NCI-H524 treated with DMSO at 0.1 percent for 48 hours (cell line): ENCODE data around the gene FN3KRP.
A peak's percentile ranks its signal among the peaks of the same experiment; 100 is the strongest.

Source experiments
- DNase-seq: peaks from one replicate; lab custom pipeline; 2025; lab: John Stamatoyannopoulos, UW

Gene FN3KRP

DNA sequence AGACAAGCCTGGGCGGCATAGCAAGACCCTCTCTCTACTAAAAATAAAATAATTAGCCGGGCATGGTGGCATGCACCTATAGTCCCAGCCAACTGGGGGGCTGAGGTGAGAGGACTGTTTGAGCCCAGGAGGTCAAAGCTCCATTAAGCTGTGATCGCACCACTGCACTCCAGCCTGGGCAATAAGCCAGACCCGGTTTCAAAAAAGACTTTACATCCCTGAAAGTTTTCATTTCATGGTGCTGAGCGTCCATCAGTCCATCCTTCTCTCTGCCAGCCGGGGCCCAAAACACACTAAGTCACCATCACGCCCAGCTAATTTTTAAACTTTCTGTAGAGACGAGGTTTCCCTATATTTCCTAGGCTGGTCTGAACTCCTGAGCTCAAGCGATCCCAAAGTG, 28.6 kb upstream of the FN3KRP start:
- DNase-seq = no peak

DNA sequence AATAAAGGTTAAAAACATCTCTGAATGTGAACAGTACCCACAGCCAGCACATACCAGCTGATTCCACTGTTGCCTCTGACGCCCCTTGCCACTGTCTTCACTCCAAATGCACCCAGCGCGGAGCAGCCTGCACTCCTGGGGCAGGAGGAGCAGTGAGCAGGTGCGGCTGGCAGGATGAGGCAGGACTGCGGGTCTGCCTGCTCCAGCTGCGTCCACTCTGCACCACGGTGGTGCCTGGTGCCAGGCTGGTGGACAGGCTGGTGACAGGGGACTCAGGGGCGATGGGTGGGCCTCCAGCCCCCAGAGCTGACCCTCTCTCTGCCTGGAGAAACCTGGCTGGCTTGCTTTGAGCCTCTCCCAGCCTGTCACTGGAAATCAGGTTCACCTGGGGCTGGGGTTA, 27.4 kb upstream of the FN3KRP start:
- no peak for DNase-seq

DNA sequence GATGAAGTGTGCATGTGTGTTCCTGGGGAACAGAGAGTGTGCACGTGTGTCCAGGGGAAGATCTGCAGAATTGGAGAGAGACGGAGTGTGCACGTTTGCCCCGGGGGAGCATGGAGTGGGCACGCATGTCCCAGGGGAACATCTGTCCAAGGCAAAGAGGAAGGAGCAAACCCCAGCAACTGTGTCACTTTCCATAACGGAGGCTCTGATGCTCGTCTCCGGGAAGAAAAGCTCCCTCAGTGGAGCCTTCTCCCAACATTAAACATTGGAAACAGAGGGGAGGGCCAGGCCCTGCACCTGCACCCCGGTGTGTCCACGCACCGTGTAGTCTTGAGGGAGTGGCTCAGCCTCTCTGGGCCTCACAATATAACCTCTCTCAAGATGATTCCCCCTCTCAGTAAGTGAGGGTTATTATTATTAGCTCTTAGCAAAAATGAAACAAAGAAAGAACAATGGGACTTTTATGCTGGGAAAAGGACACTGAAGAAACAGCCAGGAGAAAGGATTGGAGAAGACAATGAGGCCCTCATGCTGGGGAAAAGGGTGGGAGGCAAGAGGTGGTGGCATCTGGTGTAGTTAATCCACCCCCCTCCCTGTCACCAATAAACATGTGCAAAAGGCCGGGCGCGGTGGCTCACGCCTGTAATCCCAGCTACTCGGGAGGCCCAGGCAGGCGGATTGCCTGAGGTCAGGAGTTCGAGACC, 25.6 kb upstream of the FN3KRP start:
- no peak for DNase-seq

DNA sequence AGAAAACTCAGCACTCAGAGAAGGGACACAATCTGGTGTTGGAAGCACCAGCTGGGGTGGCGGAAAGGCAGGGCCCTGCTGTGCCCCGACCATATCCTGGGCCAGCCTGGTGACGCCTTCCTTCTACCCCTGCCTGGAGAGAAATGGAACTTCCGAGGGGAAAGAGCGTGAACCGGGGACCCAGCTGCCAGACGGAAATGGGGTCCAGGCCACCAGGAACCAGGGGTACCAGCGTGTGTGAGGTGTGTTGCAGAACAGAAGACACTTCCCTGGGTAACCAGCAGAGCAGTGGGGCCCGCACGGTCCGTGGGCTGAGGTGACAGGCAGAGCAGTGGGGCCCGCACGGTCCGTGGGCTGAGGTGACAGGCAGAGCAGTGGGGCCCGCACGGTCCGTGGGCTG, 24.8 kb upstream of the FN3KRP start:
- no peak for DNase-seq

GRCh38 chr17:82692268-82692667, 24.2 kb upstream of the FN3KRP start:
- DNase-seq = no peak

DNA sequence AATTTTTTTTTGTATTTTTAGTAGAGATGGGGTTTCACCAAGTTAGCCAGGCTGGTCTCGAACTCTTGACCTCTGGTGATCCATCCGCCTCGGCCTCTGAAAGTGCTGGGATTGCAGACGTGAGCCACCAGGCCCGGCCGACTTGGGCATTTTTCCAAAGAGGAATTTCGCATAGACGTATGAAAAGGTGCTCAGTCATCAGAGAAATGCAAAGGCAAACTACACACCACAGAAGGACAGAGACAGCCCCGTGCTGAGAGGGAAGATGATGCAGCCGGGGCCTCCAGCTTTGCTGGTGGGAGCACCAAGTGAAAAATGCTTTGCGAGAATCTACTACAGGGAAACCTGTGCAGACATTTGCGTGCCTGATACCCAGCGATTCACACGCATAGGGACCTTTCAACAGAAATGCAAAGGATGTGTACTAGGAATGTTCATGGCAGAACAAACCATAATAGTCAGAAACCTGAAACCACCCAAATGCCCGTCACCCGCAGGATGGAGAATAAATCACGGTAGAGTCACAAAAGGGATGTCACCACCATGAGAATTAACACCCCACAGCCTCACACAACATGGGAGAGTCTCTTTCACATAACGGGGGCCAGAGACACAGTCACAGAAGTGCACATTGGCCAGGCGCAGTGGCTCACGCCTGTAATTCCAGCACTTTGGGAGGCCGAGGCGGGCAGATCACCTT, 23.2 kb upstream of the FN3KRP start:
- no peak for DNase-seq

DNA sequence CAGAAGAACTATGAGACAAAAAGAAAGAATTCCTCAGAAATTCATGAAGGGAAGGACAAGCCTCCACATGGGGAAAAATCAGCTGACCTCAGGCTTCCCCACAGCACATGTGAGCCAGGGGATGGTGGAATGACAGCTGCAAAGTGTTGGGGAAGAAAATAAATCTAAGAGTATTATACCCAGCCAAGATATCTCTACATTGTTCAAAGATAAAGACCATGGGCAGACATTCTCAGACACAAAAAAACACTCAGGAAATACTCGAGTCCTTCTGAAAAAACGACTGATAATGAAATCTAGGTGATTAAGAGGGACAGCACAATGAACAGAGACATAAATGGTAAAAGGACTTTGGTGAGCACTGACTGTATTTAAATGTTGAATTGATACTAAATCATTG, 21.9 kb upstream of the FN3KRP start:
- DNase-seq = no peak

DNA sequence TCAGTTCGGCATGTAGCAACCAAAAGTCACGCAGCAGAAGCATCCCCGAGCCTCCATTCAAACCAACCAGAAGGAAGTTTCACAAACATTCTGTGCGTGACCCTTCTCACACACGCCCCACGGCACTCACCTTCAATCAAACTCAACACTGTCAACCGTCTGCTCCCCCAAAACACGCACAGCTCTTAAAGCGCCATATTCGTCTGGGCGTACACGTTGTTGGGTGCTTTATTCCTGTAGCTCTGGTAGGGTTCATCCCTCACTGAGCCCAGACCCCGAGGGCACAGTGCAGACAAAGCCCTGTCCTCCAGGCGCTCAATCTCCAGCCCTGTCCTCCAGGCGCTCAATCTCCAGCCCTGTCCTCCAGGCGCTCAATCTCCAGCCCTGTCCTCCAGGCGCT, 20.2 kb upstream of the FN3KRP start:
- no peak for DNase-seq

GRCh38 chr17:82696916-82697807, 19.3 kb upstream of the FN3KRP start:
- no peak for DNase-seq

DNA sequence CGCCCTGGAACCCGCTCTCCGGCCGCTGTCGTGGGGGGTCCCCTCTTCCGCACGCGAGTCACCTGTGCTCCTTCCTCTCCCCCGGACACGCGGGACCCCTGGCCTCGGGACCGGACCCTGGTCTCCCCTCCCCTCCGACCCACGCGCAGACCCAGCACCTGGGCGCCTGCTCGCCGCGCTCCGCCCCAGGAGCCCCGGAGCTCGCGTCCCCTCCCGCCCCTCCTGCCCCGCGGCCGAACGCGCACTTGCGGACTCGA, 18.8 kb upstream of the FN3KRP start:
- DNase-seq = no peak

DNA sequence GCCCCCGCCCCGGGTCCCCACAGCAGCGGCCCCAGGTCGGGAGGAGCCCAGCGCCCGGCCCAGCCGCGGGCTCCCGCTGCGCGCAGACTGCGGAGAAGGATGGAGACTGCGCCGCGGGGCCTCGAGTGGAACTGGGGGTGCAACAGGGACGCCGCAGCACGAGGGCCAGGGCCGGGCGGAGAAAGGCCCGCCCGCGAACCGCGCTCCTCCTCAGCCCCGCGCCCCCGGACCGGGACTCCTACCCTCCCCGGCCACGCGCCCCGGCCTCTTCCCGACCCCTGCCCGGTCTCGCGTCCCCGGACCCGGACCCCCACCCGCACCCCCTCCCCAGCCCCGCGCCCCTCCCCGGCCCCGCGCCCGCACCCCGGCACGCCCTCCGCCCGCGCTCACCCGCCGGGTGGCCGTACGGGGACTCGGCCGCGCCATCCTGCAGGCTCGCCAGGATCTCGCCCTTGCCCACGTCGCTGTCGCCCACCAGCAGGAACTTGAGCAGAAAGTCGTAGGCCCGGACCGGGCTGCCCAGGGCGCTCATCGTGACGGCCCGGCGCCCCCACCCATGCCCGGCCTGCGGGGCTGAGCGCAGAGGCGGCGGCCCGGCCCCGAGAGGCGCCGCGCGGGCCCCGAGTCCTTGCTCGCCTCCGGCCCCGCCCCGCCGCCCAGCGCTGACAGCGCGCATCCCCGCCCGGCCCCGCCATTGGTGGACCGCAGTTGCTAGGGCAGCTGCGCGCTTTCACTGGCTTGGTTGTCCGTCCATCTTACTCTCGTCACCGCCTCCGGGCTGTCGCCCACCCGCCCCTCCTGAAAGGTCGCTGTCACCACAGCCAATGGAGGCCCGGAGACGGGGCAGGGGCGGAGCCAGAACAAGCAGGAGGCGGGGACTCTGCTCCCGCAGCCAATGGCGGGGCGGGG, 18.2 kb upstream of the FN3KRP start, which contains the start of gene RAB40B:
Gene RAB40B (minus strand): TSS at position 634 of the 909 bp plus-strand sequence. CDS start 102 bp downstream, at position 532.
- DNase-seq = peak; percentile 58

DNA sequence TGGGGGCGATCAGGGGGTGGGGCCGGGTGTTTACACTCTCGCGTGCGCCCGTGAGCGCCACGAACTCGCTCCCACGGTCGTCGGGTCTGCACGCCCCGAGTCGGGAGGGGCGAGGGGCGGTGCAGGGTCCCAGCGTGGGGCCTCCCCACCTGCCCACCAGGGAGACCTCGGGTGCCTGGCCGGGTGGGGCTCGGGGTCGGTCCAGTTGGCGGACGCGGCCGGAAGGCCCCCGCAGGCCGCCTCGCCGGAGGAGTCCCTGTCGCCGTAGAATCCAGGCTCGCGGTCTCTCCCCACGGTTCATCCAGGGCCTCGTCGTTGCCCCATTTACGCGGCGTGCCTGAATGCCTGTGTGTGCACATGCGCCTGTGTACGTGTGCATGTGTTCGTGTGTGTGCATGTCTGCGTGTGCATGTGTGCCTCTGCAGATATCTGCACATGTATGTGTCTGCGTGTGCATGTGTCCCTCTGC, 17.5 kb upstream of the FN3KRP start:
- no peak for DNase-seq

GRCh38 chr17:82699551-82699950, 17.0 kb upstream of the FN3KRP start:
- no peak for DNase-seq

DNA sequence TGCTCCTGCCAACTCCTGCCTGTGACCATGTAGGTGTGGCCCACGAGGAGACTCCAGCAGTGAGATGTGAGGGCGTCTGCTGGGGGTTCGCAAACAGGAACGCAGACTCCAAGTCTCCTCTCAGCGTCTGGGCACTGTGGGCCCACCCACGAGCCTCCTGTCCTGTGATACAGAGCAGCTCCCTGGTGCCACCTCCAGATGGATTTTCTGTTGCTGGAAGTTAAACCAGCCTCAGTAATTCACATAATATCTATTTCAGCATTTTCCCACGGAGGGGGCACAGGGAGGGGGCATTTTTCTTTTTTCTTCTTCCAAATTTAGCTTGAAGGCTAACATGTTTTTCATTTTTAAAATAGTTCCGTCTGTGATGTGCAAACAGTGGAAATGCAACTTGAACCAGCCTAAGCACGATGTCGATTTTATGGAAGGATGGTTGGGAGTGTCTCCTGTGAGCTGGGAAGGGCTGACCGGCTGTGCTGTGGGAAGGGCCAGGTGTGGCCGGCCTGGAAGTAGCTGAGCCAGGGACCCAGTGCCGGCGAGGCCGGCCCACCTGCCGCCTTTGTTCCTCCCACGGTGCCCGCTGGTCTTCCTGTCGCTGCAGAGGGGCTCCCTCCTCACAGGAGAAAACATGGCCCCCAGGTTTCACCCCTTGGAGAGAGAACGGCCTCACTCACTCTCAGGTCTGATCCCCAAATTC, 14.1 kb upstream of the FN3KRP start:
- no peak for DNase-seq

GRCh38 chr17:82703036-82703745, 13.3 kb upstream of the FN3KRP start:
- no peak for DNase-seq

DNA sequence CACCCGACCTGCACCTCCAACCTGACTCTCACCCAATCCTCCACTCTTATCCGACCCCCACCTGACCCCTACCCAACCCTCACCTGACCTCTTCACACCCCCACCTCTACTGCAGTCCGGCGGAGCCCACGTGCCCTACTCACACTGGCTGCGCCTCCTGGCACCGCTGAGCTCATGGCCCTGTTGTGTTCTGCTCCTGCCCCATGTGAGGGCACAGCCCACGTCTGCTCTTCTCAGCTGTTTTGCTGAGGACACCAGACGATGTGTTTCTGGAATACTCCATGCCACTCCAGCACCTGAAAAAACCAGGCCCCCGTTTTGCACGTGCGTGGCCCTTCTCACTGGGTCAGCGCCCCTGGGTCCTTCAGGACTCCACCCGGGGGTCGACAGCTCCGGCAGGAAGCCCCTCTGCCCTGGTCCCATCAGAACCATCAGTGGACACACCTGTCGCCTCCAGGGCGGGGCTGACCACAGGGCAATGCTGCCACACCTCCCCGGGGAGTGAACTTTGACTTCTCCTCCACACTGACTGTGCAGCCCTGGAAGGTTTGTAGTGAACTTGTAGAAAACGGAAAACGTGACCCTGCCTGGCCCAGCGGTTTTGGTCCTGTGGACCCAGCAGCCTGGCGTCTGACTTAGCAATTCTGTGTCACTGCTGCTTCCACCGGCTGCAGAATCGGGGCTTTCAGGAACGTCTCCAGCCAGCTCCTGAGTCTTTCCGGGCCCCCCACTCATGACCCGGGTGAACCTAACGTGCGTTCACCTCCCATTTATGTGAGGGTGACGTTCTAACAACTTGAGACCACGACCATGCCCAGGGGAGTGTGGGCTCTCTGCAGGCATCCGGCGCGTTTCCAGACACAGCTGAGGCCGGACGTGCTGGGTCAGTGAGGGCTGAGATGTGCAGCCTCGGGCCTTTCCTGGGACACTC, 12.3 kb upstream of the FN3KRP start:
- no peak for DNase-seq

- no peak for DNase-seq
Measured at GRCh38 chr17:82704886-82705285, 11.6 kb upstream of the FN3KRP start.

DNA sequence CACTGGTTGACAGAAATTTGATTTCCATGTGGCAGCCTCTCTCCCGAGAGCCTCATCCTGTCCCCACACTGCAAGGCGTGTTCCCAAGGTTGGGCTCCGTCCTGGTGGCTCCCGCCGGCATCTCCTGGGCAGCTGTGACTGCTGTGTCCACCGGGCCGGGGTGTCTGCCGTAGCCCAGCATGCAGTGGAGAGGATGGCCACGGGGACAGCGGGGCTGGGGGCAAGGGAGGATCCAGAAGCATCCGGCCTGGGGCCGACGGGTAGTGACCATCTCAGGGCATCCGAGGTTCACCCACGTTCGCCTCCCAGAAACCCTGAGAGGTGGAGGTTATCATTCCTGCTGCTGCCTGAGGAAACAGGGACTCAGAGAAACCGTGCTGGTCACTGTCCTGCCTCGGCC, 10.8 kb upstream of the FN3KRP start:
- no peak for DNase-seq

DNA sequence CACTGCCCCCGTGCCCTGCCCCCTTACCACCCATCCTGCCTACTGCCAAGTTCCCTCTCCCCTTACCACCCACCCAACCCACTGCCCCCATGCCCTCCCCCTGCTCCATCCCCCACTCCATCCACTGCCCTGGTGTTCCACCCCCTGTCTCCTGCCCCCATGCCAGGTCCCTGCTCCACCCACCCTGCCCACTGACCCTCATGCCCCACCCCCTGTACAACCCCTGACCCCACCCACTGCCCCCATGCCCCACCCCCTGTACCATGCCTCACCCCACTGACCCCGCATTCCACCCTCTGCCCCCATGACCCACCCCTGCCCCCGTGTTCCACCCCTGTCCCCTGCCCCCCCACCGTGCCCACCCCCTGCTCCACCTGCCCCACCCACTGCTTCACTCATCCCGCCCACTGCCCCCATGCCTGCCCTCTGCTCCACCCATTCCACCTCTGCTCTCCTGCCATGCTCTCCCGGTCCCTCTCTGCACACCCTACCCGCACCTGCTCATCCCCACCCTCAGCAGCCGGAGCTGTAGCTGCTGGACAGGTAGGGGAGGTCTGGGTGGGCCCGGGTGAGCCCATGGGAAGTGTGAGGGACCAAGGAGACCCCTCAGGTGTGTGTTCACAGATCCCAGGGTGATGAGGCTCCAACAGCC, 7.4 kb upstream of the FN3KRP start:
- no peak for DNase-seq
